ENCODE measurements around the gene MRC2.

DNA sequence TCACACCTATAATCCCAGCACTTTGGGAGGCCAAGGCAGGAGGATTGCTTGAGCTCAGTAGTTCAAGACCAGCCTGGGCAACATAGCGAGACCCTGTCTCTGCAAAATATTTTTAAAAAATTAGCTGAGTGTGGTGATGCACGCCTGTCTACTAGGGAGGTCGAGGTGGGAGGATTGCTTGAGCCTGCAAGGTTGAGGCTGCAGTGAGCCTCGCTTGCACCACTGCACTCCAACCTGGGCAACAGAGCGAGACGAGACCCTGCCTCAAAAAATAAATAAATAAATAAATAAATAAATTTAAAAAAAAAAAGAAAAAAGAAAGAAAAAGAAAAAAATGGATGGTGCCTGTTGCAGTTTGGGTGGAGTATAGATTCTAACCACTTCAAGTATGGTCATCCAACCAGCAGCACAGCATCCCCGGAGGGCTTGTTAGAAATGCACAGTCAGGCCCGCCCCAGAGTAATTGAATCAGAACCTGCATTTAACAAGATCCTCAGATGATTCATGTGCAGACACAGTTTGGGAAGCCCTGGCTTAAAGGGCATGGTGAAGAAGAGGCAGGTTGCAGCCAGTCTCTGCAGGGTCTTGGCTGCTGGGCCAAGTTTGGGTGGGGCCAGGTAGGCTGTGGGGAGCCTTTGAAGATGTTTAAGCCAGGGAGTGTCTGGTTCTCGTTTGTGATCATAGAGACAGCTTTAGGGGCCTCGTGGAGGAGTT lies 40.8 kb downstream of the MRC2 start:
- TF ChIP-seq, protein P1, sequence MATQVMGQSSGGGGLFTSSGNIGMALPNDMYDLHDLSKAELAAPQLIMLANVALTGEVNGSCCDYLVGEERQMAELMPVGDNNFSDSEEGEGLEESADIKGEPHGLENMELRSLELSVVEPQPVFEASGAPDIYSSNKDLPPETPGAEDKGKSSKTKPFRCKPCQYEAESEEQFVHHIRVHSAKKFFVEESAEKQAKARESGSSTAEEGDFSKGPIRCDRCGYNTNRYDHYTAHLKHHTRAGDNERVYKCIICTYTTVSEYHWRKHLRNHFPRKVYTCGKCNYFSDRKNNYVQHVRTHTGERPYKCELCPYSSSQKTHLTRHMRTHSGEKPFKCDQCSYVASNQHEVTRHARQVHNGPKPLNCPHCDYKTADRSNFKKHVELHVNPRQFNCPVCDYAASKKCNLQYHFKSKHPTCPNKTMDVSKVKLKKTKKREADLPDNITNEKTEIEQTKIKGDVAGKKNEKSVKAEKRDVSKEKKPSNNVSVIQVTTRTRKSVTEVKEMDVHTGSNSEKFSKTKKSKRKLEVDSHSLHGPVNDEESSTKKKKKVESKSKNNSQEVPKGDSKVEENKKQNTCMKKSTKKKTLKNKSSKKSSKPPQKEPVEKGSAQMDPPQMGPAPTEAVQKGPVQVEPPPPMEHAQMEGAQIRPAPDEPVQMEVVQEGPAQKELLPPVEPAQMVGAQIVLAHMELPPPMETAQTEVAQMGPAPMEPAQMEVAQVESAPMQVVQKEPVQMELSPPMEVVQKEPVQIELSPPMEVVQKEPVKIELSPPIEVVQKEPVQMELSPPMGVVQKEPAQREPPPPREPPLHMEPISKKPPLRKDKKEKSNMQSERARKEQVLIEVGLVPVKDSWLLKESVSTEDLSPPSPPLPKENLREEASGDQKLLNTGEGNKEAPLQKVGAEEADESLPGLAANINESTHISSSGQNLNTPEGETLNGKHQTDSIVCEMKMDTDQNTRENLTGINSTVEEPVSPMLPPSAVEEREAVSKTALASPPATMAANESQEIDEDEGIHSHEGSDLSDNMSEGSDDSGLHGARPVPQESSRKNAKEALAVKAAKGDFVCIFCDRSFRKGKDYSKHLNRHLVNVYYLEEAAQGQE (IDR thresholded peaks at IDR 0.05; ENCODE audit: low read depth) = no peak
- no peak for TF ChIP-seq FOXM1 (IDR thresholded peaks at IDR 0.05; ENCODE audit: borderline replicate concordance, low read depth)
- no peak for TF ChIP-seq EP300 (IDR thresholded peaks at IDR 0.05; ENCODE audit: borderline replicate concordance)
- TF ChIP-seq, protein P2, sequence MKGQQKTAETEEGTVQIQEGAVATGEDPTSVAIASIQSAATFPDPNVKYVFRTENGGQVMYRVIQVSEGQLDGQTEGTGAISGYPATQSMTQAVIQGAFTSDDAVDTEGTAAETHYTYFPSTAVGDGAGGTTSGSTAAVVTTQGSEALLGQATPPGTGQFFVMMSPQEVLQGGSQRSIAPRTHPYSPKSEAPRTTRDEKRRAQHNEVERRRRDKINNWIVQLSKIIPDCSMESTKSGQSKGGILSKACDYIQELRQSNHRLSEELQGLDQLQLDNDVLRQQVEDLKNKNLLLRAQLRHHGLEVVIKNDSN (IDR thresholded peaks at IDR 0.05) = no peak
- no peak for TF ChIP-seq TCF12 (IDR thresholded peaks at IDR 0.05; ENCODE audit: low read depth)
